IMR-90 (cell line): ENCODE measurements around the gene CCDC12. TPM values are rescaled to one million over a fixed set of nuclear protein-coding genes. Genes with fewer than 3 reads are reported as not detected.

ENCODE experiments used
- ATAC-seq: fragments of 200-7000 bp; cut with Tn5 transposase; 2 replicates; pipeline ENCODE4 v1.9.1; 2020; ENCODE audit warnings: low read depth, mild to moderate bottlenecking, moderate library complexity
- BruUV-seq: library from RNA; stranded (reverse); fragments of 400-500 nt; replicated peaks from 2 replicates; lab custom pipeline; 2021; lab: Mats Ljungman, UMichigan
- CTCF ChIA-PET: fragments of 300-600 bp; formaldehyde crosslinking; extraction: SDS; loops from one replicate; lab custom pipeline; 2021; ENCODE audit warnings: antibody characterized with exemption; lab: Yijun Ruan, JAX
- POLR2A ChIA-PET: fragments of 300-600 bp; sonication (Branson Sonifier 250); formaldehyde crosslinking; loops from one replicate; lab custom pipeline; 2022; ENCODE audit warnings: antibody characterized with exemption; ENCODE audit not compliant: unreplicated experiment; lab: Charles Lee
- DNase-seq: peaks from one replicate; pipeline ENCODE4 v3.0.0; 2013
- H2AFZ ChIP-seq: replicated peaks from 2 replicates; pipeline ENCODE3; 2013; ENCODE audit warnings: low read length, mild to moderate bottlenecking; ENCODE audit not compliant: poor library complexity
- H2AK5ac ChIP-seq: 2 replicates; pipeline ENCODE4 v1.6.1; 2013; ENCODE audit warnings: low read depth, low read length, inconsistent platforms
- H2AK9ac ChIP-seq: replicated peaks from 2 replicates; pipeline ENCODE3; 2013; ENCODE audit warnings: mild to moderate bottlenecking, low read depth, low read length, moderate library complexity; ENCODE audit not compliant: poor library complexity
- H2BK120ac ChIP-seq: 2 replicates; pipeline ENCODE4 v1.6.1; 2013; ENCODE audit warnings: low read depth, low read length, inconsistent platforms
- H2BK15ac ChIP-seq: 3 replicates; pipeline ENCODE4 v1.6.1; 2013; ENCODE audit warnings: low read depth, low read length, inconsistent platforms
- H2BK20ac ChIP-seq: 2 replicates; pipeline ENCODE4 v1.6.1; 2013; ENCODE audit warnings: low read depth, mild to moderate bottlenecking, inconsistent platforms, low read length, moderate library complexity
- H2BK5ac ChIP-seq: 2 replicates; pipeline ENCODE4 v1.6.1; 2013; ENCODE audit warnings: mild to moderate bottlenecking, low read depth, low read length, inconsistent platforms; ENCODE audit not compliant: poor library complexity, severe bottlenecking
- H3K14ac ChIP-seq: replicated peaks from 2 replicates; pipeline ENCODE4 v1.6.1; 2013; ENCODE audit warnings: low read depth, low read length, inconsistent platforms
- H3K18ac ChIP-seq: 2 replicates; pipeline ENCODE4 v1.6.1; 2013; ENCODE audit warnings: low read depth, low read length, control low read depth
- H3K23ac ChIP-seq: 2 replicates; pipeline ENCODE4 v1.6.1; 2013; ENCODE audit warnings: low read depth, low read length, inconsistent platforms
- H3K27ac ChIP-seq: 2 replicates; pipeline ENCODE4 v1.5.1; 2013; ENCODE audit warnings: mild to moderate bottlenecking, control low read depth, low read length; ENCODE audit not compliant: insufficient read depth
- H3K27me3 ChIP-seq: 2 replicates; pipeline ENCODE4 v1.6.1; 2013; ENCODE audit warnings: low read length; ENCODE audit not compliant: control insufficient read depth, insufficient read depth
- H3K36me3 ChIP-seq: 2 replicates; pipeline ENCODE4 v1.6.1; 2013; ENCODE audit warnings: low read length, mixed read lengths; ENCODE audit not compliant: control insufficient read depth, insufficient read depth
- H3K4ac ChIP-seq: 2 replicates; pipeline ENCODE4 v1.6.1; 2013; ENCODE audit warnings: low read depth, low read length, inconsistent platforms
- H3K4me1 ChIP-seq: 2 replicates; pipeline ENCODE4 v1.6.1; 2013; ENCODE audit warnings: low read length, mixed read lengths; ENCODE audit not compliant: control insufficient read depth, insufficient read depth
- H3K4me2 ChIP-seq: 2 replicates; pipeline ENCODE4 v1.6.1; 2013; ENCODE audit warnings: low read depth, mild to moderate bottlenecking, control low read depth, low read length, moderate library complexity
- H3K4me3 ChIP-seq: 2 replicates; pipeline ENCODE4 v1.5.1; 2013; ENCODE audit warnings: low read depth, mild to moderate bottlenecking, control low read depth, low read length, moderate library complexity; ENCODE audit not compliant: insufficient read depth
- H3K56ac ChIP-seq: 2 replicates; pipeline ENCODE4 v1.6.1; 2013; ENCODE audit warnings: low read length, inconsistent platforms; ENCODE audit not compliant: insufficient read depth; ENCODE audit errors: extremely low read depth
- H3K79me1 ChIP-seq, 2 experiments: 2 replicates each; pipeline ENCODE4 v1.6.1; 2013; ENCODE audit warnings: low read length in 2 of 2, inconsistent platforms in 1 of 2, low read depth in 1 of 2
- H3K9ac ChIP-seq: 2 replicates; pipeline ENCODE4 v1.6.1; 2013; ENCODE audit warnings: low read depth, low read length, control low read depth
- H3K9me1 ChIP-seq: 2 replicates; pipeline ENCODE4 v1.6.1; 2013; ENCODE audit warnings: low read length, inconsistent platforms; ENCODE audit not compliant: insufficient read depth
- H3K9me3 ChIP-seq: 2 replicates; pipeline ENCODE4 v1.6.1; 2013; ENCODE audit warnings: low read length; ENCODE audit not compliant: control insufficient read depth, insufficient read depth
- H4K20me1 ChIP-seq: 2 replicates; pipeline ENCODE4 v1.6.1; 2013; ENCODE audit warnings: low read length, inconsistent platforms; ENCODE audit not compliant: insufficient read depth
- H4K5ac ChIP-seq: 2 replicates; pipeline ENCODE4 v1.6.1; 2013; ENCODE audit warnings: mild to moderate bottlenecking, low read depth, low read length, control low read depth
- H4K8ac ChIP-seq, 2 experiments: 2 replicates each; pipeline ENCODE4 v1.6.1; 2013; ENCODE audit warnings: low read depth in 2 of 2, low read length in 2 of 2, control low read depth in 1 of 2, inconsistent platforms in 1 of 2
- H4K91ac ChIP-seq: 2 replicates; pipeline ENCODE4 v1.6.1; 2013; ENCODE audit warnings: low read depth, low read length, inconsistent platforms; ENCODE audit not compliant: insufficient read depth
- BHLHE40 ChIP-seq: fragments of 150-350 bp; IDR thresholded peaks from 2 replicates; pipeline ENCODE4 v1.6.1; 2016; ENCODE audit warnings: mild to moderate bottlenecking, low read depth, low read length
- CEBPB ChIP-seq: IDR thresholded peaks from 2 replicates; pipeline ENCODE4 v1.6.1; 2012; ENCODE audit warnings: low read depth, low read length, improper control_type of control experiment
- CHD1 ChIP-seq: IDR thresholded peaks from 2 replicates; pipeline ENCODE4 v1.6.1; 2012; ENCODE audit warnings: low read depth, low read length, improper control_type of control experiment
- CTCF ChIP-seq: conservative IDR thresholded peaks from 2 replicates; pipeline ENCODE4 v1.5.1; 2012; ENCODE audit warnings: mild to moderate bottlenecking, low read depth, low read length, improper control_type of control experiment
- FOS ChIP-seq: fragments of 150-350 bp; IDR thresholded peaks from 2 replicates; pipeline ENCODE4 v1.6.1; 2016; ENCODE audit warnings: low read depth, low read length
- MAFK ChIP-seq: IDR thresholded peaks from 2 replicates; pipeline ENCODE4 v1.6.1; 2012; ENCODE audit warnings: low read depth, low read length, improper control_type of control experiment
- MAZ ChIP-seq: IDR thresholded peaks from 2 replicates; pipeline ENCODE4 v1.6.1; 2012; ENCODE audit warnings: low read depth, mild to moderate bottlenecking, low read length, improper control_type of control experiment, moderate library complexity, borderline replicate concordance
- MXI1 ChIP-seq: IDR thresholded peaks from 2 replicates; pipeline ENCODE4 v1.6.1; 2012; ENCODE audit warnings: low read depth, mild to moderate bottlenecking, low read length, moderate library complexity, borderline replicate concordance
- NFE2L2 ChIP-seq: fragments of 150-350 bp; IDR thresholded peaks from 2 replicates; pipeline ENCODE4 v1.6.1; 2016; ENCODE audit warnings: low read depth, mild to moderate bottlenecking, low read length
- POLR2A ChIP-seq: IDR thresholded peaks from 2 replicates; pipeline ENCODE4 v1.6.1; 2012; ENCODE audit warnings: mild to moderate bottlenecking, low read depth, low read length
- RAD21 ChIP-seq: IDR thresholded peaks from 2 replicates; pipeline ENCODE4 v1.6.1; 2012; ENCODE audit warnings: low read length, improper control_type of control experiment
- RCOR1 ChIP-seq: IDR thresholded peaks from 2 replicates; pipeline ENCODE4 v1.6.1; 2012; ENCODE audit warnings: mild to moderate bottlenecking, low read length, improper control_type of control experiment; ENCODE audit not compliant: insufficient replicate concordance
- RFX5 ChIP-seq: IDR thresholded peaks from 2 replicates; pipeline ENCODE4 v1.8.0; 2012; ENCODE audit warnings: low read depth, mild to moderate bottlenecking, low read length, moderate library complexity
- SMC3 ChIP-seq: fragments of 150-350 bp; IDR thresholded peaks from 2 replicates; pipeline ENCODE4 v1.6.1; 2016; ENCODE audit warnings: low read depth, mild to moderate bottlenecking, antibody characterized with exemption, low read length, moderate library complexity
- USF2 ChIP-seq: fragments of 150-350 bp; IDR thresholded peaks from 2 replicates; pipeline ENCODE4 v1.6.1; 2017; ENCODE audit warnings: mild to moderate bottlenecking, antibody characterized with exemption, low read length, low read depth
- WGBS, 2 experiments: methylation state at CpG; one replicate each; pipeline versions ENCODE4 v1.1.5 to v1.1.7; 2013; ENCODE audit warnings: missing lambda C conversion rate in 2 of 2; ENCODE audit not compliant: insufficient read length in 1 of 2; ENCODE audit errors: extremely low coverage in 2 of 2; 5-methylcytosine and 5-hydroxymethylcytosine counted together
- dilution Hi-C: fragments of 300-500 bp; cut with HindIII; formaldehyde crosslinking; loops from one replicate; pipeline ENCODE4 v1.14.3; 2018; ENCODE audit warnings: low sequenced_read_pairs; ENCODE audit not compliant: unreplicated experiment
- in situ Hi-C: fragments of 300-500 bp; cut with MboI; formaldehyde crosslinking; loops from 3 replicates; pipeline ENCODE4 v1.14.3; 2019; ENCODE audit warnings: low sequenced_read_pairs, inconsistent platforms, mixed read lengths
- intact Hi-C: fragments of 100-400 bp; cut with micrococcal nuclease; formaldehyde crosslinking; loops from 2 replicates; pipeline ENCODE4 v1.10.0; 2022
- polyA plus RNA-seq, 3 experiments: library from polyadenylated mRNA; depleted of rRNA; stranded (reverse); fragments of >200 nt; gene quantifications; 2 replicates each; pipeline ENCODE4 v1.2.3, GENCODE V29; 2012; ENCODE audit warnings: low replicate concordance in 1 of 3
- total RNA-seq: library from RNA; depleted of rRNA; stranded (reverse); fragments of >200 nt; gene quantifications from 2 replicates; pipeline ENCODE4 v1.2.3, GENCODE V29; 2012
- TF ChIP-seq, protein P1 (sequence below): fragments of 150-350 bp; IDR thresholded peaks from 2 replicates; pipeline ENCODE4 v1.6.1; 2016; ENCODE audit warnings: low read depth, mild to moderate bottlenecking, low read length, moderate library complexity, borderline replicate concordance

CCDC12 gene
- total and polyA plus RNA-seq, 2 of the 4 experiments (the other 2 are of a cell fraction): 15.2 to 35.1 TPM

- Histone ChIP-seq H3K4me1 (peaks cover 19% of the 10 kb centered on the region), H3K79me1 (peaks cover 22 to 67% of the 10 kb centered on the region in 2 experiments; a peak in 3 of 4 replicates), H3K9ac (no peak overlapping the region), H3K23ac (no peak overlapping the region), H4K8ac (no peak overlapping the region), H3K14ac (no peak overlapping the region), H3K36me3 (peaks cover 4% of the 10 kb centered on the region), H2AFZ (no peak overlapping the region), H3K4ac (no peak overlapping the region), H2AK9ac (no peak overlapping the region), H3K4me3 (no peak overlapping the region), H2BK15ac (no peak overlapping the region), H2BK120ac (no peak overlapping the region), H2AK5ac (no peak overlapping the region), H3K9me3 (no peaks in the 10 kb centered on the region), H3K9me1 (peaks cover 29% of the 10 kb centered on the region), H3K18ac (no peak overlapping the region), H3K27ac (no peak overlapping the region), H2BK5ac (no peak overlapping the region), H3K56ac (no peak overlapping the region), H4K91ac (no peak overlapping the region), H4K5ac (no peak overlapping the region), H2BK20ac (no peak overlapping the region), H3K27me3 (no peaks in the 10 kb centered on the region), H4K20me1 (peaks cover 71% of the 10 kb centered on the region), H3K4me2 (no peak overlapping the region)
- dilution Hi-C loops: no loop called here
- intact Hi-C loops: no loop called here
- no peak for ATAC-seq
- ChIA-PET CTCF (no interaction called here), POLR2A (no interaction called here)
- no CpG with 5 or more reads among the region's 2 CpGs for WGBS, 2 experiments
- BruUV-seq: no TSS peak
- no peak for TF ChIP-seq USF2
- TF ChIP-seq CEBPB: no peak
- no peak for TF ChIP-seq RAD21
- TF ChIP-seq, protein P1, sequence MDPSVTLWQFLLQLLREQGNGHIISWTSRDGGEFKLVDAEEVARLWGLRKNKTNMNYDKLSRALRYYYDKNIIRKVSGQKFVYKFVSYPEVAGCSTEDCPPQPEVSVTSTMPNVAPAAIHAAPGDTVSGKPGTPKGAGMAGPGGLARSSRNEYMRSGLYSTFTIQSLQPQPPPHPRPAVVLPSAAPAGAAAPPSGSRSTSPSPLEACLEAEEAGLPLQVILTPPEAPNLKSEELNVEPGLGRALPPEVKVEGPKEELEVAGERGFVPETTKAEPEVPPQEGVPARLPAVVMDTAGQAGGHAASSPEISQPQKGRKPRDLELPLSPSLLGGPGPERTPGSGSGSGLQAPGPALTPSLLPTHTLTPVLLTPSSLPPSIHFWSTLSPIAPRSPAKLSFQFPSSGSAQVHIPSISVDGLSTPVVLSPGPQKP: no peak
- TF ChIP-seq CHD1: no peak
- TF ChIP-seq RCOR1: no peak
- no peak for TF ChIP-seq RFX5
- no peak for TF ChIP-seq NFE2L2
- no peak for TF ChIP-seq MXI1
- TF ChIP-seq MAFK: no peak
- no peak for TF ChIP-seq FOS
- no peak for TF ChIP-seq BHLHE40
- no peak for TF ChIP-seq CTCF
- no peak for TF ChIP-seq MAZ
- TF ChIP-seq SMC3: no peak
- no peak for TF ChIP-seq POLR2A
- no peak for DNase-seq
- in situ Hi-C loops: no loop called here
These were observed 4.1 kb downstream of the CCDC12 start for GRCh38 chr3:46972396-46972795.
